HG03060 (cell line): ENCODE data around the gene NALF2.

ENCODE experiments used
- ATAC-seq: cut with Tn5 transposase; IDR thresholded peaks from one replicate; pipeline ENCODE4 v1.9.1; 2021; ENCODE audit warnings: low read depth, moderate number of reproducible peaks; ENCODE audit not compliant: unreplicated experiment

NALF2 gene

DNA sequence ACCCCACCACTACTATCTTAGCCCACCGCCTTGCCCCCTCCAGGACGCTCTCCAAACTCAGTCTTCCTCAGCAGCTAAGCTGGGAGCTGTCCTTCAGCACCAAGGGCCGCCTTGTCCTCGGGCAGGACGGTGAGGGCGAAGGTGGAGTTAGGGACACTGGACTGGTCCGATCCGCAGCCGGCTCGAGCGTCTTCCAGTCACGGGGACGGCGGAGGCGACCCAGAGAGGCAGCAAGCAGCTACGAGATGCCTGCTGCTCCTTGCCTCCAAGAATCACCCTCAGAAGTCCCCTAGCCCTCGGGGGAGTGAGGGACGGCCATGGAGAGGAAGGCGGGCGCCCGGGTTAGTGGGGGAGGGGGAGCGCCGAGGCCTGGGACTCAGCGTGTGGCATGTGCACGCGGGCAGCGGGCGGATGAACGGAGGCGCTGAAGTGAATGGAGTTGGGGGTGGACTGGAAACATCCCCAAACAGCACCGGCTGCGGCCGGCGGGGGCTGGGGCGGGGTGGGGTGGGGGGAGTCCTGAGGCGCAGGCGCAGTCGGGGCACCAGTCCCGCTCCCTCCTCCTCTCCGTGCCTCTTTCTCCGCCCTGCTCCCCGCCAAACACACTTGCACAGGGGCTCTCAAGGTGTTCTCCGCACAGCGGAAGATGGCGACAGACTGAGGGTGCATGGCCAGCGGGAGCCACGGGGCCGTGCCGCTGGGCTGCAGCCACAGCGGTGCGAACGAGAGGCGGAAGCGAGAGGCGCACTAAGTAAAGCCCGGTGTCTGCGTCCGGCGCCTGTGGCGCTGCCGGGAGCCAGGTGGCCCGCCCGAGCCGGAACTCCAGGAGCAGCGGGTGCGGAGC, at the start of gene NALF2:
Gene NALF2, plus strand, starts transcription at position 545 of the 844 bp plus-strand sequence. CDS start 957 bp downstream, outside the sequence.
- no peak for ATAC-seq

DNA sequence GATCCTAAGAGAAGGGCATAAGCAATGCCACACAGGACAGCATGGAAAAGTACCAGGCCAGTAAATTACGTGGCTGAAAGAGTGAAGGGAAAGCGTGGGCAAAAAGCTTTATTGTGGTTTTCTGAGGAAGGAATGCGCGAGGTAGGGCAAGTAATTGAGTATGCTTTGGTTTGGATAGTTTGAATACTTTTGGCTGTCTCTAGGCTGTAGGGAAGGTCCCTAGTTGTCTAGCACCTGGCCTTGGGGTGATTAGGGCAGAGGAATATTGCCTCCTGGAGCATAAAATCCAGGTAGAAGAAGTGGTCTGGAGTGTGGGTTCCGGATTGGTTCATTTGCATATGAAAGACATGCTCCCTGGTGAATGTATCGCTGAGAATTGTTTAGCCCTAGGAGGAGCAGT, 46.4 kb upstream of the NALF2 start:
- no peak for ATAC-seq

DNA sequence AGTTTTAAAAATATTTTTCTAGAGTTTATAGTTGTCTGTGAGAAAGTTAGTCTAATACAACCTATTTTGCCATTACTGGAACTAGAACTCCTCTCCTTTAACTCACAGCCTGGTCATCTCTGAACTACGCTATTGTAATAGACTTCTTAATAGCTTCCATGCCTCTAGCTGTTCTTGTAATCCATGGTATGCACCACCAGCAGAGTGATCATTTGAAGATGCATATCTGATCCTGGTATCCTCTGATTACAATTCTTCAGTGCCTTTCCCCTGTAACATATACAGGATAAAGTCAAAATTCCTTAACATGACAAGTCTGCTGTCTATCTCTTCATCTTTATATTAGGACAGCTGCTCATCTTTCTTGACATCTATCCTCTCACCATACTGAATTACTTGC, 37.6 kb upstream of the NALF2 start:
- no peak for ATAC-seq

DNA sequence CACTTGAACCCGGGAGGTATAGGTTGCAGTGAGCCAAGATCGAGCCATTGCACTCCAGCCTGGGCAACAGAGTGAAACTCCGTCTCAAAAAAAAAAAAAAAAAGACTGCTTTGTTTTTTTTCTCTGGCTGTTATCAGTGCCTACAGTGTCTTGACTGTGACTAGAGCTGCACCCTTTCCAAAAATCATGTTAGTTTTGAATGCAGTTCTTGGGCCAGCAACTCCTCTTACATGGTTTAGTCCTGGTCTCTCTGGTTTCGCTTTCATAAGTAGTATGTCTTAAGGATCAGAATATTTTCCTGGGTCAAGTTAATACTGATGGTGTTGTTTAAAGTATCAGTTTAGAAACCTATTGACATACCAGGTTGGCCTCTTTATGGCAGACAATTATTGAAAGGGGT, 34.2 kb upstream of the NALF2 start:
- no peak for ATAC-seq

DNA sequence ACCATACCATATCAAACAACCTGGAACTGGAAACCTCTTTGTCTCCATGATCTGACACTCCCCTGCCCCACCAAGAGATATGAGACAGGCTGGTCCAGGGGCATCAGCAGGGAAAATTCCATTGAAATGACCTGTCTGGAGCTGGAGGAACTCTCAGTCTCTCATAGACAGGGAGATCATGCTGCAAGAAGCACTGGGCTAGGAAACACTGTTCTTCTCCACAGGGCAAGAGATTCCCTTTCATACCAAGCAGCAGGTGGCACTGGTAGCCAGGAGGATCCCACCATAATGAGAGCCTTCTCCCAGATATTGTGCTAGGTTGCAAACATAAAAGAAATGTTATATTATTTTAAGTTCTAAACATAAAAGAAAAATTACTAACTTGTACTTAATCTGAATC, 14.5 kb upstream of the NALF2 start:
- ATAC-seq = no peak

DNA sequence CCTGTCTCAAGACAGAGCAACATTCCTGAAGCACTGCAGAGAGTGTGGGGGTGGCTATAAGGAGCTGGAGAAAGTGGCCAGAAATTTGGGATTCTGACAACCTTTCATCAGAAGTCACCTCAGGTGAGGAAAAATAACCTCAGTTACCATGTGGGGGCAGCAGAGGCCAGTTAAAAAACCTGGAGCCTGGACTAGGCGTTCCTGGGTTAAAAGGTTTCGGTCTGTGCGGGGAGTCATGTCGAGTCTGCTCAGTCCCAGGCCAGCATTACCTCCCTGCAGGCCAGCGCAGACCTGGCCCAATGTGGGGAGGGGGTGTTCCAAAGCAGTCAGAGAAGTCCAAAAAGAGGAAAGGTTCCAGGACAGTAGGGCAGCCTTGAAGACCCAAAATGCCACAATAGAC, 10.9 kb upstream of the NALF2 start:
- ATAC-seq = no peak

DNA sequence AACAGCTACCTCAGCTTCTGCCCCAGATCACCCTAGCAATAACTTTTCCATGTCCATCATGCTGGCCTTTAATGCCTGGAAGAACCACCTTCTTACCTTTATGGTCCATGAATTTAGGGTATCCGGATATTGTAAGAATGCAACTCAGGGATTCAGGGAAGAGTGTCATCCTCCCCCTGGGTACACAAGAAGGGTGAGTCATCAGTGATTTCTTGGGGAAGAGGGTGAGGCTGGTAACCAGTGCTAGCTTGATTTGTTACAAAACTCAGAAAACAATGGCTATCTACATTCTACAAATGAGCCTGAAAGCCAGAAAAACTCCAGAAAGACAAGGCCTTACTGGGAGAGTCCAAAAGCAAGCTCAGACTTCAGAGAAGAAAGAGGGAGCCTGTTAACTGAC, 10.4 kb upstream of the NALF2 start:
- no peak for ATAC-seq

DNA sequence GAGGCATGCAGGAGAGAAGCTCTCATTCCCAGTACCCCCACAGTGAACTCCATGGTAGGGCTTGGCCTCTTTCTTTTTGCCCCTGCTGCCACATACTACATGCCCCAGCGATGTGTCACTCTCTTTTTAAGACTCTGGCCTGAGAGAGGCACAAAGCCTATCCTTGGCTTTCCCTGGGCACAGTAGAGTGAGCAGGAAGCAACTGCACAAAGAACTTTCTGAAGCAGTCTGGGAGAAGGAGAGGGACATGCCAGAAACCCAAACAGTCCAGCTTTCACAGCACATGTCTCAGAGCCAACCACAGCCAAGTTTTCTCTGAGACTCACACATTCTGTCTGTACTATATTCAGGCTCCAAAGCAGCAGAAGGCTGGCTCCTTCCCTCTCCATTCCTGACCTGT, 7.9 kb upstream of the NALF2 start:
- no peak for ATAC-seq

DNA sequence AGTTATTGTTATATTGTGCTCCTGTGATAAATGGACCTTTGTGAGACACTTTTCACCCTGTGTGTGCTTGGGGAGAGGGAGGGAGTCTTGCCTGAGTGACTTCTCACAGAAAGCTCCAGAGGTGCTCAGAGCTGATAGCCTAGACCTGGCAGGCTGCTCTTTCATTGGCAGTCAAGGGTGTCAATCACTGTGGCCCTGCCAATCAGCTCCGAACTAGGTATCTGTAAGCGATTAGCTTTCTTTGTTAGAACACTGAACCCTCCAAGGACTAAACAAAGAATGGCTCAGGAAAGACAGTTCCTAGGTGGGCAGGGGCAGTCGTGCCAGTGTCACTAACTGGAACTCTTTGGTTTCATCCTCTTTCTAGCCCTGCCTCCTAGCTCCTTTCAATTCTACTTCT, 2.7 kb upstream of the NALF2 start:
- no peak for ATAC-seq

DNA sequence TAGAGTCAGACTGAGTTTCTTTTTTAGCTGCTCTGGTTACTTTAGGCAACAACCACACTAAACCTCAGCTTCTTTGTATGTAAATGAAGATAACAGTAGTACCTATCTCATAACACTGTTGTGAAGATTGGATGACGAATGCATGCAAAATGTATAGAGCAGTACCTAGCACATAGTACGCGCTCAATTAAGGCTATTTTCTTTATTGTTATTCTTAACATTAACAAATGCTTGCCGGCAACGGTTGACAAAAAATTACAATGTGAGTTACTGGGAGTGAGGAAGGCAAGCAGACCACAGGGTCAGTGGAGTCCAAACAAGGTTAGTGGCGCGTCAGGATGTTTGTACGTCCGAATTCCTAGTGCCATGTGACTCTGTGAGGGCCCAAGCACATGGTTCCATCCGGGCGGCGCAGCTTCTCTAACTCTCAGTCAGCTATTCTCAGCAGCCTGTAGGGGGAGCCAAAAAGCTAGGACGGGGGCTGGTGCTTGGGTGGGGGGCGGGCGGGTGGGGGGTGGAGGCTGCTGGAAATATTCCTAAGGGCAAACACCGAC, 821 bp upstream of the NALF2 start:
- ATAC-seq = no peak

DNA sequence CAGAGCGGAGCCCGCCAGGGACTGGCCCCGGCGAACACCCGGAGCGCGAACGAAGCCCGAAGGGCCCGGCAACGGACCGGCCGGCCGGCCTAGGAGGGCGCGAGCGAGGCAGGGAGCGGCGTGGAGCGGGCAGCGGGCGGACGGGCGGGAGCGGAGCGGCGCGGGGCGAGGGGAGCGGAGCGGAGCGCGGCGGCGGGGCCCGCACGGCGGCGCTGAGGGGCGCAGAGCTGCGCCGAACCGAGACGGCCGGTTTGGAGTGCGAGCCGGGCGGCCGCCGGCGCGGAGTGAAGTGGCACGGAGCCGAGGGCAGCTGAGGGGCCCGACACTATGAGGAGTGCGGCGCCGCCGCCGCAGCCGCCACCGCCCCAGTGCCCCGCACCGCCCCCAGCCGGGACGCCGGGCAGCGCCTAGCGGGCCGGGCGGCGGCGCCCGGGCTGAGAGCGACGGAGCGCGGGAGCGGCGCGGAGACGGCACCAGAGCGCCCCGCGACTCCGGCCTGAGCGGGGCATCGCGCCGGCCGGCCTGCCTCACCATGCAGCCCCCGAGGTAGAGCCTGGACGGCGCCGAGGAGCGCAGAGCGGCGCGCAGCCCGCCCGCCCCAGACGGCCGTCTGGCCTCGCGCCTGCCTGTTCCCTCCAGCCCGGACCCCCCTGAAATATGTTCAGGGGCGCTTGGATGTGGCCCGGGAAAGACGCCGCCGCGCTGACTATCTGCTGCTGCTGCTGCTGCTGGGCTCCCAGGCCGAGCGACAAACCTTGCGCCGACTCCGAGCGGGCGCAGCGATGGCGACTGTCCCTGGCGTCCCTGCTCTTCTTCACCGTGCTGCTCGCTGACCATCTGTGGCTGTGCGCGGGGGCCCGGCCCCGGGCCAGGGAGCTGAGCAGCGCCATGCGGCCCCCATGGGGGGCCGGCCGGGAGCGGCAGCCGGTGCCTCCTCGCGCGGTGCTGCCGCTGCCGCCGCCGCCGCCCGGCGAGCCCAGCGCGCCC, 793 bp downstream of the NALF2 start:
- no peak for ATAC-seq

DNA sequence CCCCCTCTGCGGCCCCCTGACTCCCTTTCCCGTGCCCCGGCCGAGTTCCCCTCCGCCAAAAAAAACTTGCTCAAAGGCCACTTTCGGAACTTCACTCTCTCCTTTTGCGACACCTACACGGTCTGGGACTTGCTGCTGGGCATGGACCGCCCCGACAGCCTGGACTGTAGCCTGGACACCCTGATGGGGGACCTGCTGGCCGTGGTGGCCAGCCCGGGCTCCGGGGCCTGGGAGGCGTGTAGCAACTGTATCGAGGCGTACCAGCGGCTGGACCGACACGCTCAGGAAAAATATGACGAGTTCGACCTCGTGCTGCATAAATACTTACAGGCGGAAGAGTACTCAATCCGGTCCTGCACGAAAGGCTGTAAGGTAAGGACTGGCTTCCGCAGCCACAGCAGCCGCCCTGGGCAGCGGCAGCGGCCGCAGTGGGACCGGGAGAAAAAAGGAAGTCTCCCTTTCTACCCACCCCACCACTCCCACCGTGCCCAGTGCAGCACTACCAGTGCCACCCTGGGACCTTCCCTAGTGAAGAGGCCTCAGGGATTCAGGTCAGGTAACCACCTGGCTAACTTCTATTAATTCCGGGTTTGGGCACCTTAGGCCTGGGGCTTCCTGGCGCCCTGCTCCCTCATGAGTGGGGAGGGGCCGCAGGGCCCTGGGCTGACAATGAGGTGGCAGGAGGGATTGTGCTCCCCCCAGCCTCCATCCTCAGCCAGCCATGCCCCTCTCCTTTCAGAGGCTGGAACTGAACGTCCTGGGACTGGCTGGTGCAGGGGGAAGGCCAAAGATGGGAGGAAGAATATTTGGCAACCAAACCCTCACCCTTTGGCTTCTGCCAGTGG, 1.9 kb downstream of the NALF2 start:
- no peak for ATAC-seq

DNA sequence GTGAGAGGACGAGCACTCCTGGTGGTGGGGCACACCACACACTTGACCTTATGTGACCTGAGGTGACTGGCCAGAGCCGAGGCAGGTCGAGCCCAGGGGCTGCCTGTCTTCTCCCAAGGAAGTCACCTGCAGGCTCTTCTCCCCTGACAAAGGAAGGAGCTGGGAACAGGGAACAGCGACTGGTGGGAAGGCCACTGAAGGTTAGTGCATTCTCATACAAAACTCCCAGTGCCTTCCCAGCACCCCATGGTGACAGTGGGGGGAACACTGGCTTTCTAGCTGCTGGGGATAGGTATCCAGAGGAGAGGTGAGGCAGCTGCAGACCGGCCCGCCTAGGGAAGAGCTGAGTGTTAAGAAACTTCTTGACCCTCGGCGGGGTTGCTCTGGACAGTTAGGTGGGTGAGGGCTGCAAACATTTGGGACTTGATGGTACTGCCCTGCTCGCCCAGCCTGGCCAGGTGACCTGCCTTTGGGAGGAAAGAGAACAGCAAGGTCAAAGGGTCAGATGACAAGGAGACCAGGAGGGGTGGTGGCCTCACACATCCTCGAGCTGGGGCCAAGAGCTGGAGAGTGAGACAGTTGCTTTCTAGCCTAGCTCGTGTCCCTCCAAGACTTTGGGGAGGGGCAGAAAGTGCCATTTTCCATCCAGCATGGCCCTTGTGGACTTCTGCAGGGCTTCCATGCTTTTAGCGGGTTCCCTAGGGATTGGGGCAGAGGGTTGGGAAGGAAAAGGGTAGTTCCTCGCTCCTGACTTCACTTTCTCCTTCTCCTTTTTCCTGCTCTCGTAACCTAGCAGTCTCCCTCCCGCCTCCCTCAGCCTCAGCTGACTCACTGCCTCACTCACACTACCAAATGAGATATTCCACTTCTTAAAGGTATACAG, 2.7 kb downstream of the NALF2 start:
- ATAC-seq = no peak

DNA sequence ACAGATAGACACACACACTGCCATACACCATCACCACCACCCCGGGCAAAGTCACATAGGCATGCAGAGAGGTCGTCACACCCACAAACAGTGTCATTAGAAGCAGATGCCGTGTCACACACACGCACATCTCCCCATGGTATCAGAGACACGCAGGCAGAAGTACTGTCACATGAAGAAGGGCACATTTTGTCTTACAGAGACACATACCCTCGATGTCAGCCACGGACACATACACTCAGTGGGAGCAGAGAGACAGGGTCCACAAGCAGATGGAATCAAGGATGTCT, 3.3 kb downstream of the NALF2 start:
- ATAC-seq = no peak

DNA sequence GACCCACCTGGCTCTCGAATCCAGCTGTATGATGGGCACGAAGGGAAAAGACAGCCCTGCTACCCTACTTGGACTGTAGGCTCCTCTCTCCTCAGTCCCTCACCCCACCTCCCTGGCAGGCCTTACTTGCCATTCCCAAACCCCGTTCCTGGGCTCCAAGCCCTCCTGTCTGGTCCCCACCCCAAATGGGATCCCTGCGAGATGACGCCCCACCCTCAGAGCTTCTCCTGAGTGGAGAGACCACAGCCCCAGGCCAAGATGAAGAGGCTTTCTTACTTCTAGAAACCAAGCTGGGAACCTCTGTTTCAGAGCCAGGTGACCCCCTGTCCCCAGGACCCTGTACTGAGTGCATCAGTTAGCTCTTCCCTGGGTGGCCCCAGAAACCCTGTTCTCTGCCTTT, 4.5 kb downstream of the NALF2 start:
- ATAC-seq = no peak

DNA sequence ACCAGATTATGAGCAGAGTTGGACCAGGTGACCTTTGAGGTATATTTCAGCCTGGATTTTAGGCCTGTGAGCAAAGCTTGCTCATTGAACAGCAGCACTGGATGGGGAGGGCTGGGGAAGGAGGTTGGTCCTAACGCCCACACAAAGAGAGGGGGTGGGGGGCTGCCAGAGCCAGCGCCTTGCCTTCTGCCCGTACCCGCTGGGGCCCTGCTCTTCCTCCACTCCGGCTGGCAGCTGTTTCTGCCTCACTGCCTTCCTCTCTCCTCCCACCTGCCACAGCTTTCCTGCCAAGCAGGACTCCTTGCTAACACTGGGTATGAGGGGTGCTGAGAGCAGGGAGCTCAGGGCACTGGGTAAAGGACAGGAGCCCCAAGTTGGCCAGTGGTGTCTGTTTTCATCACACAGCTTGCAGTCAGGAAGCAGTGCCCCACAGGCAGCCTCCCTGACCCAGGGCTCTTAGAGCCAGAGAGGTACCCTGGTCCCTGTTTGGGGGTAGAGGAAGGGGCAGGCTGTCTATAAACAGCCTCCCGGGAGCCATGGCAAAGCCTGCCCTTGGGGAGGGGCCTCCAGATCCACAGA, 6.1 kb downstream of the NALF2 start:
- ATAC-seq = no peak

DNA sequence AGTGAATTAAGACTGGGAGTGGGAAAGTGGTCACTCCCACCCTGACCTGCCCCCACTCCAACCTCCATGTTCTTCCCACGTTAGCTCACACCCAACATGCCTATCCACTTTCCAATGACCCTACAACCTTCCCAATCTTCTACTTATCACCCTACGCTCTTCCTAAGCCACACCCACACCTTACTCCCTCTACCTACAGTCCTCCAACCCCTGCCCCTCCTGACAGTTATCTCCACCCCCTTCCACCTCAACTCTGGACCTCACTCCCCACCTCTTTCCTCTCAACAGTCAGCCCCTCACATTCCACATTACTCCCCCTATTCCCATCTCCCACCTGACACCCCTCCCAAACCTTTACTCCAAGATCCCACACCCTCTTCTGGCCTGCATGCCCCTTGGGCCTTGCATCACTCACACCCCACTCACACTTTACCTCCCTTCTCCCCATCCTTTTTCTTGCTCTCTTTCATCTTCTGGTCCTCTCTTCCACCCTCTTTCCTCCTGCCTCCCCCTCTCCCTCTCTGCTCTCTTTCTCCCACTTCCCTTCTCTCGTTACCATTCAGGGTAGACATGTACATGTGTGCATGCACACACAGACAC, 6.9 kb downstream of the NALF2 start:
- no peak for ATAC-seq

DNA sequence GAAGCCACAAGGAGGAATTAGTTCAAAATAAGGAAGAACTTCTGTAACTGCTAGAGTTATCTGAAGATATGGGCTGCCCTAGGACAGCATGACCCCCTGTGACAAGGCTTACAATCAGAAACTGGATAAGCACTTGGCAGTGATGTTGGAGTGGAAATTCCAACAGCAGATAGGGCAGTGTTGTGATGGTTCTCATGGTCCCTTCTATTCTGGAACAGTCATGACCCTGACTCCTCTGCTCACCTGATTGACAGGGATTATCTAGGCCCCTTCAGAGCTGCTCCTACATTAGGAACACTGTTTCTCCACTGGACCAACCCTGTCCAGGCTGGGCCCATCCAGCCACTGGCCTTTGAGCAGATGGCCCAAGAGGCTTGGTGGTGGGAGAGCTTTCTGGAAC, 17.9 kb downstream of the NALF2 start:
- ATAC-seq = no peak

DNA sequence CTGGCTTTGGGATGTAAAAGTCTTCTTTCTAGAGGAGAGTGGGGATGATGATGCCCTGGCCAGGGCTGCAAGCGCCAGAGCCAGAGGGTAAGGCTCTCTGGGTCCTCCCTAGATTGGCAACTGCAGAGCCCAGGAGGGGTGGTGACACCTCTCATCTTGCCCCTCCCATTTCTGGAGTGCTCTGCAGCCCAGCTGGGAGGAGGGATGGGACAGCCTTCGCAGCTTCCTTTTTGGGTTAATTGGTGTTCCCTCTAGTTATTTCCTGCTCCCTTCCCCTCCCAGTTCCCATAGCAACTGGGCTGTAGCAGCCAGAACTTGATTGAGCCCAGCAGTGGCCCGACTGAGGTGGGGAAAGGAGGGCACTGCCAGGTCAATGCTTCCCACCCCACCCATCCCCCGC, 19.2 kb downstream of the NALF2 start:
- ATAC-seq = no peak
